ENCODE results near the gene WWOX. TPM values are rescaled to one million over a fixed set of nuclear protein-coding genes. Genes with fewer than 3 reads are reported as not detected.

The WWOX gene
- polyA plus RNA-seq, 2 of the 4 experiments (the other 2 are of a cell fraction) = 16.0 to 17.2 TPM

DNA sequence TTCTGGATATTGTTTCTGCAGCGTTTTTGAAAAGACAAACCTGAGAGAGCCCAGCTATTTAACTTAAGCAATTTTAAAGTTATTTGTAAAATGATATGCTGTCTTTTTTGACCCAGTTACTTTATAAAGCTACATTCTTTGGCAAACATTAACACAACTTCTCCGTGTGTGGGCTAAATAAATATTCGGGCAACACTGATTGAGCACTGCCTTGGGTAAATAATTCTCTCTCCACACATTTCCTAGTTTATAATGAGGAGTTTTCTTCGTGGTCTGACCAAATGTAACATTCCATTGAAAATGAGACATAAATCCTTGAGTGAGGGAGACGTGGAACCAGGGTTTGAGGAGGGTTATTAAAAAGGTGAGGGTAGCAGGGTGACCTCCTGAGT is 142.8 kb downstream of the WWOX start (continued):
- TF ChIP-seq, protein P1, sequence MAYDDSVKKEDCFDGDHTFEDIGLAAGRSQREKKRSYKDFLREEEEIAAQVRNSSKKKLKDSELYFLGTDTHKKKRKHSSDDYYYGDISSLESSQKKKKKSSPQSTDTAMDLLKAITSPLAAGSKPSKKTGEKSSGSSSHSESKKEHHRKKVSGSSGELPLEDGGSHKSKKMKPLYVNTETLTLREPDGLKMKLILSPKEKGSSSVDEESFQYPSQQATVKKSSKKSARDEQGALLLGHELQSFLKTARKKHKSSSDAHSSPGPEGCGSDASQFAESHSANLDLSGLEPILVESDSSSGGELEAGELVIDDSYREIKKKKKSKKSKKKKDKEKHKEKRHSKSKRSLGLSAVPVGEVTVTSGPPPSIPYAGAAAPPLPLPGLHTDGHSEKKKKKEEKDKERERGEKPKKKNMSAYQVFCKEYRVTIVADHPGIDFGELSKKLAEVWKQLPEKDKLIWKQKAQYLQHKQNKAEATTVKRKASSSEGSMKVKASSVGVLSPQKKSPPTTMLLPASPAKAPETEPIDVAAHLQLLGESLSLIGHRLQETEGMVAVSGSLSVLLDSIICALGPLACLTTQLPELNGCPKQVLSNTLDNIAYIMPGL (CRISPR knock-in tag; IDR thresholded peaks at IDR 0.05; ENCODE audit: borderline replicate concordance) = no peak
- TF ChIP-seq CBX8 (IDR thresholded peaks at IDR 0.05) = no peak
- no peak for TF ChIP-seq CHD4 (IDR thresholded peaks at IDR 0.05; ENCODE audit: borderline replicate concordance)
- no peak for TF ChIP-seq JUNB (IDR thresholded peaks at IDR 0.05)
- no peak for TF ChIP-seq KDM5A (IDR thresholded peaks at IDR 0.05)
- TF ChIP-seq RFX5 (IDR thresholded peaks at IDR 0.05) = no peak
- TF ChIP-seq FOSL2 (IDR thresholded peaks at IDR 0.05) = no peak
- TF ChIP-seq FOSL2 (CRISPR knock-in tag; IDR thresholded peaks at IDR 0.05) = no peak

DNA sequence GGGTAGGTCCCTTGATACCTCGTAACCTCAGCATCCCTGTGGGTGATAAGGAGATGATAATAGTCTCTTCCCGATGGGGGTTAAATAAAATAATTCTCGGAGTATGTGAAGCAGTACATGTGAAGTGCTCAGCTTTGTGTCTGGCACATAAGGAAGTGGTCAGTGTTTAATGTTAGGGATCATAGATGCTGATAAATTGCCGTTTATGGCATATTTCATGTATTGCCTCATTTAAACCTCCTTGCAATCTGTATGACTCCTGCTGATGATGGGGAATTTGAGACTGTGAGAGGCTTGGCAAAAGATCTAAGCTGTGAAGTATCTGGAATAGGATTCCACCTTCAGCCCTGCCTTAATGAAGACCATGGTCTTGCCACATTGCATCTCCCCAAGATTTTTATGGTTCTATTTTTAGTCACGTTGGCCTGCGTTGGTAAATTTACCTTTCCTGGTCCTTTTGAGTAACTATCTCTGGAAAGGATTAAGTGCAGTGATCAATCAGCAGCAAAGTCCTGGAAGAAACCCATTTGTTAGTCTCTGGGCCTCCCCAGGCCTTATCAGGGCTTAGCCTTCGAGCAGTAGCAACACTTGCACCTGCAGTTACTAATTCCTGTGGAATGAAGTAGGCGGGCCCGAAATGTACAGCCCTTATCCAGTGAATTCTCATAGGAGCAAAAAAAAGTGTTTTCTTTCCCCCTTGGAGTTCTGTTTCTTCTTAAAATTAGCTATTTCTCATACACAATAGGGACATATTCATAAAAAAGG is 144.9 kb downstream of the WWOX start:
- 88% methylated on average over 9 of the region's 9 CpGs for WGBS (ENCODE audit: missing lambda C conversion rate)
- POLR2A ChIA-PET = no interaction called here
- TF ChIP-seq, protein P2, sequence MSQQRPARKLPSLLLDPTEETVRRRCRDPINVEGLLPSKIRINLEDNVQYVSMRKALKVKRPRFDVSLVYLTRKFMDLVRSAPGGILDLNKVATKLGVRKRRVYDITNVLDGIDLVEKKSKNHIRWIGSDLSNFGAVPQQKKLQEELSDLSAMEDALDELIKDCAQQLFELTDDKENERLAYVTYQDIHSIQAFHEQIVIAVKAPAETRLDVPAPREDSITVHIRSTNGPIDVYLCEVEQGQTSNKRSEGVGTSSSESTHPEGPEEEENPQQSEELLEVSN (IDR thresholded peaks at IDR 0.05; ENCODE audit: borderline replicate concordance, low read depth) = no peak
- TF ChIP-seq, protein P3, sequence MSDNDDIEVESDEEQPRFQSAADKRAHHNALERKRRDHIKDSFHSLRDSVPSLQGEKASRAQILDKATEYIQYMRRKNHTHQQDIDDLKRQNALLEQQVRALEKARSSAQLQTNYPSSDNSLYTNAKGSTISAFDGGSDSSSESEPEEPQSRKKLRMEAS (IDR thresholded peaks at IDR 0.05) = no peak
- no peak for TF ChIP-seq KDM5A (IDR thresholded peaks at IDR 0.05)
- Histone ChIP-seq H3K4me2 (no peak overlapping the region), H3K4me1 (peaks cover 16% of the 10 kb centered on the region), H3K4me3 (no peak overlapping the region), H3K27ac (no peak overlapping the region), H3K9me3 (no peaks in the 10 kb centered on the region)
- ATAC-seq (no peak), FAIRE-seq (no peak), DNase-seq (ENCODE audit: low read depth in 1 of 2, low spot score in 1 of 2) (no peak)
- CTCF ChIA-PET = interaction anchor here (1.7 kb wide), 1 partner anchor 9 kb away, joined by 5 read pairs; no protein-coding TSS in a partner anchor

DNA sequence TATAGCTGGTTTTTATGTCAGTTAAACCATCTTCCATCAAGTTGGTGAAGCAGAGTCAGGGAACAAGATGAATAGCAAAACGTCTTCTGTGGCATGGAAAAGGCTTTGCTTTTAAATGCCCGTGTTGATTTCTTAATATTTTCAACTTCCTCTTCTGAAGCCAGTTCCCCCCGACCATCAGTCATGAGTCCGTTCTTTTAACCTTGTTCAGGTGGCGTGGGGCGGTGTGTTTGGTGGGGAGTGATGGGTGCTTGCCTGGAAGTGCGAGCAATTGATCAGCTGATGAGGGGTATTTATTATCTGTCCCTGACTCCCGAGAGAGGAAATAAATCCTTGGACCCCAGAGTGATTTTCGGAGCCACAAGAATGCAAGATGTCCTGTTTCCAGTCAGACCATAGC is 147.1 kb downstream of the WWOX start:
- ATAC-seq (no peak), FAIRE-seq (no peak), DNase-seq (ENCODE audit: low read depth in 1 of 2, low spot score in 1 of 2) (no peak)
- Histone ChIP-seq H3K27ac (no peak overlapping the region), H3K9me3 (no peaks in the 10 kb centered on the region), H3K4me2 (no peak overlapping the region), H3K4me3 (no peak overlapping the region), H3K4me1 (peaks cover 10% of the 10 kb centered on the region)
- CTCF ChIA-PET = no interaction called here
- TF ChIP-seq RARB (CRISPR knock-in tag; IDR thresholded peaks at IDR 0.05) (no peak), ZSCAN20 (CRISPR knock-in tag; IDR thresholded peaks at IDR 0.05) (no peak), EHMT2 (IDR thresholded peaks at IDR 0.05; ENCODE audit: low read depth) (no peak), NPAS2 (CRISPR knock-in tag; IDR thresholded peaks at IDR 0.05; ENCODE audit: borderline replicate concordance) (no peak), EHF (CRISPR knock-in tag; IDR thresholded peaks at IDR 0.05) (no peak), HOXB5 (CRISPR knock-in tag; IDR thresholded peaks at IDR 0.05) (no peak), RCOR1 (IDR thresholded peaks at IDR 0.05; ENCODE audit: low read depth, low read length) (no peak), TP53 (CRISPR knock-in tag; IDR thresholded peaks at IDR 0.05) (no peak), CHD2 (IDR thresholded peaks at IDR 0.05; ENCODE audit: low read length, partially characterized antibody) (no peak), GATA3 (IDR thresholded peaks at IDR 0.05; ENCODE audit: borderline replicate concordance) (no peak), PHF8 (IDR thresholded peaks at IDR 0.05; ENCODE audit: borderline replicate concordance, low read depth) (no peak), CBX8 (IDR thresholded peaks at IDR 0.05) (no peak), MAFK (IDR thresholded peaks at IDR 0.05; ENCODE audit: partially characterized antibody) (no peak)
- TF ChIP-seq, protein P4, sequence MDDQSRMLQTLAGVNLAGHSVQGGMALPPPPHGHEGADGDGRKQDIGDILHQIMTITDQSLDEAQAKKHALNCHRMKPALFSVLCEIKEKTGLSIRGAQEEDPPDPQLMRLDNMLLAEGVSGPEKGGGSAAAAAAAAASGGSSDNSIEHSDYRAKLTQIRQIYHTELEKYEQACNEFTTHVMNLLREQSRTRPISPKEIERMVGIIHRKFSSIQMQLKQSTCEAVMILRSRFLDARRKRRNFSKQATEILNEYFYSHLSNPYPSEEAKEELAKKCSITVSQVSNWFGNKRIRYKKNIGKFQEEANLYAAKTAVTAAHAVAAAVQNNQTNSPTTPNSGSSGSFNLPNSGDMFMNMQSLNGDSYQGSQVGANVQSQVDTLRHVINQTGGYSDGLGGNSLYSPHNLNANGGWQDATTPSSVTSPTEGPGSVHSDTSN (IDR thresholded peaks at IDR 0.05) = no peak
- TF ChIP-seq, protein P5, sequence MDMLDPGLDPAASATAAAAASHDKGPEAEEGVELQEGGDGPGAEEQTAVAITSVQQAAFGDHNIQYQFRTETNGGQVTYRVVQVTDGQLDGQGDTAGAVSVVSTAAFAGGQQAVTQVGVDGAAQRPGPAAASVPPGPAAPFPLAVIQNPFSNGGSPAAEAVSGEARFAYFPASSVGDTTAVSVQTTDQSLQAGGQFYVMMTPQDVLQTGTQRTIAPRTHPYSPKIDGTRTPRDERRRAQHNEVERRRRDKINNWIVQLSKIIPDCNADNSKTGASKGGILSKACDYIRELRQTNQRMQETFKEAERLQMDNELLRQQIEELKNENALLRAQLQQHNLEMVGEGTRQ (IDR thresholded peaks at IDR 0.05) = no peak
- TF ChIP-seq, protein P1 (CRISPR knock-in tag; IDR thresholded peaks at IDR 0.05; ENCODE audit: borderline replicate concordance) = no peak
- TF ChIP-seq, protein P6, sequence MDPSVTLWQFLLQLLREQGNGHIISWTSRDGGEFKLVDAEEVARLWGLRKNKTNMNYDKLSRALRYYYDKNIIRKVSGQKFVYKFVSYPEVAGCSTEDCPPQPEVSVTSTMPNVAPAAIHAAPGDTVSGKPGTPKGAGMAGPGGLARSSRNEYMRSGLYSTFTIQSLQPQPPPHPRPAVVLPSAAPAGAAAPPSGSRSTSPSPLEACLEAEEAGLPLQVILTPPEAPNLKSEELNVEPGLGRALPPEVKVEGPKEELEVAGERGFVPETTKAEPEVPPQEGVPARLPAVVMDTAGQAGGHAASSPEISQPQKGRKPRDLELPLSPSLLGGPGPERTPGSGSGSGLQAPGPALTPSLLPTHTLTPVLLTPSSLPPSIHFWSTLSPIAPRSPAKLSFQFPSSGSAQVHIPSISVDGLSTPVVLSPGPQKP (IDR thresholded peaks at IDR 0.05; ENCODE audit: low read depth, low read length) = no peak
- TF ChIP-seq, protein P3 (IDR thresholded peaks at IDR 0.05) = no peak
- TF ChIP-seq, protein P7, sequence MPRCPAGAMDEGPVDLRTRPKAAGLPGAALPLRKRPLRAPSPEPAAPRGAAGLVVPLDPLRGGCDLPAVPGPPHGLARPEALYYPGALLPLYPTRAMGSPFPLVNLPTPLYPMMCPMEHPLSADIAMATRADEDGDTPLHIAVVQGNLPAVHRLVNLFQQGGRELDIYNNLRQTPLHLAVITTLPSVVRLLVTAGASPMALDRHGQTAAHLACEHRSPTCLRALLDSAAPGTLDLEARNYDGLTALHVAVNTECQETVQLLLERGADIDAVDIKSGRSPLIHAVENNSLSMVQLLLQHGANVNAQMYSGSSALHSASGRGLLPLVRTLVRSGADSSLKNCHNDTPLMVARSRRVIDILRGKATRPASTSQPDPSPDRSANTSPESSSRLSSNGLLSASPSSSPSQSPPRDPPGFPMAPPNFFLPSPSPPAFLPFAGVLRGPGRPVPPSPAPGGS (IDR thresholded peaks at IDR 0.05) = no peak
- WGBS (ENCODE audit: missing lambda C conversion rate) = 62% methylated on average over 9 of the region's 9 CpGs
- POLR2A ChIA-PET = no interaction called here
